HCT116 (cell line): ENCODE data around the gene MYRF. TPM values are rescaled to one million over a fixed set of nuclear protein-coding genes. Genes with fewer than 3 reads are reported as not detected.
A peak's percentile ranks its signal among the peaks of the same experiment; 100 is the strongest.

Source experiments
- ATAC-seq: fragments of 200-7000 bp; cut with Tn5 transposase; 2 replicates; pipeline ENCODE4 v1.9.1; 2020; ENCODE audit warnings: mild to moderate bottlenecking, moderate library complexity
- BruUV-seq: library from RNA; stranded (reverse); fragments of 400-500 nt; replicated peaks from 2 replicates; lab custom pipeline; 2021; lab: Mats Ljungman, UMichigan
- CTCF ChIA-PET: fragments of 300-600 bp; sonication (Branson Sonifier 250); formaldehyde crosslinking; loops from one replicate; lab custom pipeline; 2021; ENCODE audit warnings: antibody characterized with exemption; lab: Charles Lee
- POLR2A ChIA-PET: fragments of 300-600, 350-600 bp; sonication (Branson Sonifier 250); formaldehyde crosslinking; loops from one replicate; lab custom pipeline; 2021; ENCODE audit warnings: antibody characterized with exemption; lab: Charles Lee
- RAD21 ChIA-PET, 2 experiments: fragments of 300-600 bp; sonication (Branson Sonifier 250); formaldehyde crosslinking; loops; one replicate each; lab custom pipeline; 2023; ENCODE audit warnings: low total read pairs in 2 of 2; ENCODE audit not compliant: uncharacterized antibody in 2 of 2, unreplicated experiment in 2 of 2, low non-redundant PET in 1 of 2; lab: Charles Lee
- DNase-seq: peaks from one replicate; pipeline ENCODE4 v3.0.0-alpha.2; 2010; ENCODE audit warnings: low read depth, low spot score
- H2AFZ ChIP-seq: fragments of 200-600 bp; shearing (Covaris generic), sonication (generic); 2 replicates; pipeline ENCODE4 v1.6.1; 2017; ENCODE audit warnings: low read depth, mixed run types, mixed read lengths, antibody characterized with exemption, low read length; ENCODE audit not compliant: poor library complexity, severe bottlenecking
- H3K27ac ChIP-seq: 2 replicates; pipeline ENCODE4 v1.5.1; 2012; ENCODE audit warnings: low read depth, low read length
- H3K27me3 ChIP-seq: fragments of 200-600 bp; sonication (generic); 2 replicates; pipeline ENCODE4 v1.6.1; 2016; ENCODE audit warnings: mixed run types, low read length, mixed read lengths; ENCODE audit not compliant: insufficient read depth
- H3K36me3 ChIP-seq, 2 experiments: fragments of 200-500 bp in 1 of 2; fragments of 200-600 bp in 1 of 2; sonication (Bioruptor generic) in 1 of 2; sonication (generic) in 1 of 2; 2 replicates each; pipeline versions ENCODE4 v1.5.1 to v1.6.1; 2014 to 2016; ENCODE audit warnings: low read length in 2 of 2, inconsistent platforms in 1 of 2, mixed read lengths in 1 of 2, mixed run types in 1 of 2; ENCODE audit not compliant: insufficient read depth in 2 of 2, control insufficient read depth in 1 of 2
- H3K4me1 ChIP-seq, 2 experiments: fragments of 200-600 bp in 1 of 2; sonication (generic) in 1 of 2; 2 replicates each; pipeline versions ENCODE4 v1.5.1 to v1.6.1; 2012 to 2017; ENCODE audit warnings: low read length in 2 of 2, inconsistent platforms in 1 of 2, mild to moderate bottlenecking in 1 of 2, mixed read lengths in 1 of 2, mixed run types in 1 of 2, moderate library complexity in 1 of 2; ENCODE audit not compliant: insufficient read depth in 2 of 2, control insufficient read depth in 1 of 2
- H3K4me2 ChIP-seq: fragments of 200-600 bp; sonication (generic); 2 replicates; pipeline ENCODE4 v1.6.1; 2017; ENCODE audit warnings: mixed run types, low read length, mixed read lengths
- H3K4me3 ChIP-seq, 2 experiments: fragments of 200-600 bp in 1 of 2; sonication (generic) in 1 of 2; replicated peaks in 1 of 2; 2 replicates each; pipeline ENCODE4 v1.5.1; 2011 to 2016; ENCODE audit warnings: low read length in 2 of 2, control low read depth in 1 of 2, low read depth in 1 of 2, mild to moderate bottlenecking in 1 of 2, mixed read lengths in 1 of 2, mixed run types in 1 of 2
- H3K79me2 ChIP-seq: fragments of 200-600 bp; sonication (generic); 2 replicates; pipeline ENCODE4 v1.6.1; 2017; ENCODE audit warnings: mild to moderate bottlenecking, mixed run types, low read length, moderate library complexity, mixed read lengths; ENCODE audit not compliant: insufficient read depth
- H3K9ac ChIP-seq: fragments of 200-600 bp; sonication (generic); 2 replicates; pipeline ENCODE4 v1.6.1; 2016; ENCODE audit warnings: low read length, mixed read lengths
- H3K9me2 ChIP-seq: fragments of 200-600 bp; sonication (generic), shearing (Covaris generic); 2 replicates; pipeline ENCODE4 v1.6.1; 2017; ENCODE audit warnings: mixed run types, mild to moderate bottlenecking, moderate library complexity; ENCODE audit not compliant: insufficient read depth
- H3K9me3 ChIP-seq, 2 experiments: fragments of 200-500 bp in 1 of 2; fragments of 200-600 bp in 1 of 2; sonication (Bioruptor generic) in 1 of 2; sonication (generic) in 1 of 2; 2 replicates each; pipeline ENCODE4 v1.6.1; 2014 to 2017; ENCODE audit warnings: low read length in 2 of 2, mixed read lengths in 2 of 2, inconsistent platforms in 1 of 2, low read depth in 1 of 2, mild to moderate bottlenecking in 1 of 2, mixed run types in 1 of 2, moderate library complexity in 1 of 2; ENCODE audit not compliant: control insufficient read depth in 1 of 2, insufficient read depth in 1 of 2
- H4K20me1 ChIP-seq: fragments of 200-600 bp; sonication (generic), shearing (Covaris generic); 2 replicates; pipeline ENCODE4 v1.6.1; 2017; ENCODE audit warnings: mixed run types, mild to moderate bottlenecking, moderate library complexity; ENCODE audit not compliant: insufficient read depth
- CEBPB ChIP-seq: IDR thresholded peaks from 2 replicates; pipeline ENCODE4 v1.6.1; 2012; ENCODE audit warnings: low read depth
- EGR1 ChIP-seq: IDR thresholded peaks from 2 replicates; pipeline ENCODE4 v1.6.1; 2012; ENCODE audit warnings: low read depth
- ELF1 ChIP-seq: IDR thresholded peaks from 2 replicates; pipeline ENCODE4 v1.6.1; 2012; ENCODE audit warnings: low read depth, borderline replicate concordance
- EZH2 ChIP-seq: fragments of 200-600 bp; sonication (generic); IDR thresholded peaks from 2 replicates; pipeline ENCODE4 v1.6.1; 2017; ENCODE audit warnings: antibody characterized with exemption, mixed run types
- EZH2phosphoT487 ChIP-seq: fragments of 200-600 bp; IDR thresholded peaks from 2 replicates; pipeline ENCODE4 v1.6.1; 2018; ENCODE audit warnings: antibody characterized with exemption, borderline replicate concordance
- FOSL1 ChIP-seq: IDR thresholded peaks from 2 replicates; pipeline ENCODE4 v1.6.1; 2012; ENCODE audit warnings: low read depth
- JUND ChIP-seq: IDR thresholded peaks from 2 replicates; pipeline ENCODE4 v1.6.1; 2012
- POLR2A ChIP-seq: IDR thresholded peaks from 2 replicates; pipeline ENCODE4 v1.7.0; 2011; ENCODE audit warnings: borderline replicate concordance; ENCODE audit not compliant: insufficient read depth, insufficient read length; ENCODE audit errors: extremely low read depth
- RAD21 ChIP-seq: IDR thresholded peaks from 2 replicates; pipeline ENCODE4 v1.6.1; 2012; ENCODE audit warnings: low read depth, mild to moderate bottlenecking
- SIN3A ChIP-seq: IDR thresholded peaks from 2 replicates; pipeline ENCODE4 v1.6.1; 2012; ENCODE audit warnings: low read depth
- SP1 ChIP-seq: IDR thresholded peaks from 2 replicates; pipeline ENCODE4 v1.6.1; 2012; ENCODE audit warnings: low read depth
- YY1 ChIP-seq: IDR thresholded peaks from 2 replicates; pipeline ENCODE4 v1.6.1; 2011; ENCODE audit warnings: low read length, low read depth, moderate library complexity, mild to moderate bottlenecking; ENCODE audit not compliant: insufficient replicate concordance; ENCODE audit errors: extremely low read depth
- ZNF274 ChIP-seq: fragments of 200-500 bp; sonication (Bioruptor generic); IDR thresholded peaks from 2 replicates; pipeline ENCODE4 v1.6.1; 2014; ENCODE audit warnings: mild to moderate bottlenecking, low read depth, low read length, inconsistent platforms
- intact Hi-C: fragments of 100-400 bp; cut with micrococcal nuclease; formaldehyde crosslinking; loops from 2 replicates; pipeline ENCODE4 v1.10.0; 2022
- total RNA-seq: library from RNA; stranded (reverse); gene quantifications from one replicate; pipeline ENCODE4 v1.2.1, GENCODE V29; 2021; ENCODE audit not compliant: unreplicated experiment
- TF ChIP-seq, protein P1 (sequence below), 3 experiments: fragments of 200-600 bp in 1 of 3; sonication (generic) in 1 of 3; IDR thresholded peaks in 2 of 3; conservative IDR thresholded peaks in 1 of 3; 2 replicates each; pipeline ENCODE4 v1.5.1; 2012 to 2017; ENCODE audit warnings: low read depth in 2 of 3, low read length in 2 of 3, antibody characterized with exemption in 1 of 3, borderline replicate concordance in 1 of 3, control low read depth in 1 of 3, mild to moderate bottlenecking in 1 of 3, mixed read lengths in 1 of 3, mixed run types in 1 of 3, moderate library complexity in 1 of 3; ENCODE audit not compliant: insufficient read depth in 1 of 3
- TF ChIP-seq, protein P2 (sequence below): IDR thresholded peaks from 2 replicates; pipeline ENCODE4 v1.6.1; 2012
- TF ChIP-seq, protein P3 (sequence below): IDR thresholded peaks from 2 replicates; pipeline ENCODE4 v1.6.1; 2012
- TF ChIP-seq, protein P4 (sequence below): IDR thresholded peaks from 2 replicates; pipeline ENCODE4 v1.6.1; 2012; ENCODE audit warnings: low read depth

MYRF gene
- total RNA-seq, 1 experiment from 2014 or later: 52.3 TPM

DNA sequence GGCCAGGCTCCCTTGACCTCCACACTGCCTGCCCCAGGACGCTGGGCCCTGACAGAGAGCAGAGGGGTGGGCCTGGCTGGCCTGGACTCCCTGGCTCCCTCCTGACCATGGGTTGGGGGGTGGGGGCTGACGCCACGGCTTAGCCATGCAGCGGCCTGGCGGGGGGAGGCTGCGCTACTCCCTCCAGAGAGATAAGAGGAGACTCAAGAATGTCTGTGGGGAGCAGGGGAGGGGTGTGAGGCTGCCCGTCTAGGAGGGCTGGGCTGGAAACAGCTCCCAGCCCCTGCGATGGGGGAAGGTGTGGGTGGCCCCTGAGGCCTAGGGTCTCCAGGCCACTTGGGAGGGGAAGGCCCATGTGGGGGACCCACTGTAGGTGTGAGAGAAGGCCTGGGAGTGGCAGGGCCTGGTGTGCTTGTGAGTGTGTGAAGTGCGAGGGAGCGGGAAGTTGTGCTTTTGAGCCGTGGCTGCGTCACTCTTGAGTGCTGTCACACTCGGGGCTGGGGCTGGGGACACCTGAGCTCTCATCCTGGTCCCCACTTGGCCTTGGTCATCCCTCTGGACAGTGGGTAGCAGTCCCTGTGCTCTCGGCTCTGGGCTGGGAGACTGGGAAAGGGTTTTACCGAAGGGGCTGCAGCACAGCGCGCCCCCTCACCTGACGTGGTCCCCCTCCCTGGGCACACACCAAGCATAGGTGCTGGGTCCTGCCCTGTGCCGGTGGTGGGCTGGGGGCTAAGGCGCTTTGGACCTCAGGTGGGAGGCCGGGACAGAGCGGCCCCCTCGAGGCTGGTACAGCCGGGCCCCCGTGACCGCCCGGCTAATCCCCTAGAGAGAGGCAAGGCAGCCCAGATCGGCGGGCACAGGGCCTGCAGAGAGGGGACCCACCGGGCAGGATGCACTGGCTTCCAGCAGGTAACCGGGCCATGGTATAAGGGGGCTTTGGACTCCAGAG is 2.4 kb downstream of the MYRF start:
- Histone ChIP-seq H3K79me2 (peaks cover 61% of the 10 kb centered on the region; the same call in 1 of the 2 replicates), H3K27me3 (no peaks in the 10 kb centered on the region), H3K4me1 (peaks cover 32 to 78% of the 10 kb centered on the region in 2 experiments), H3K9ac (peak overlapping the region; percentile 60; the same call in 1 of the 2 replicates), H3K36me3 (no peaks in the 10 kb centered on the region), H3K27ac (peak overlapping the region; percentile 84), H4K20me1 (no peaks in the 10 kb centered on the region), H3K9me3 (no peaks in the 10 kb centered on the region), H3K4me3 (no peak overlapping the region; a peak in 1 of 4 replicates), H2AFZ (no peak overlapping the region), H3K4me2 (peak overlapping the region; percentile 99), H3K9me2 (no peaks in the 10 kb centered on the region)
- TF ChIP-seq, protein P1, sequence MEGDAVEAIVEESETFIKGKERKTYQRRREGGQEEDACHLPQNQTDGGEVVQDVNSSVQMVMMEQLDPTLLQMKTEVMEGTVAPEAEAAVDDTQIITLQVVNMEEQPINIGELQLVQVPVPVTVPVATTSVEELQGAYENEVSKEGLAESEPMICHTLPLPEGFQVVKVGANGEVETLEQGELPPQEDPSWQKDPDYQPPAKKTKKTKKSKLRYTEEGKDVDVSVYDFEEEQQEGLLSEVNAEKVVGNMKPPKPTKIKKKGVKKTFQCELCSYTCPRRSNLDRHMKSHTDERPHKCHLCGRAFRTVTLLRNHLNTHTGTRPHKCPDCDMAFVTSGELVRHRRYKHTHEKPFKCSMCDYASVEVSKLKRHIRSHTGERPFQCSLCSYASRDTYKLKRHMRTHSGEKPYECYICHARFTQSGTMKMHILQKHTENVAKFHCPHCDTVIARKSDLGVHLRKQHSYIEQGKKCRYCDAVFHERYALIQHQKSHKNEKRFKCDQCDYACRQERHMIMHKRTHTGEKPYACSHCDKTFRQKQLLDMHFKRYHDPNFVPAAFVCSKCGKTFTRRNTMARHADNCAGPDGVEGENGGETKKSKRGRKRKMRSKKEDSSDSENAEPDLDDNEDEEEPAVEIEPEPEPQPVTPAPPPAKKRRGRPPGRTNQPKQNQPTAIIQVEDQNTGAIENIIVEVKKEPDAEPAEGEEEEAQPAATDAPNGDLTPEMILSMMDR (IDR thresholded peaks at IDR 0.05 in 2 of 3, conservative IDR thresholded peaks at IDR 0.05 in 1 of 3; ENCODE audit: borderline replicate concordance in 1 of 3, insufficient read depth in 1 of 3, low read depth in 2 of 3, low read length in 2 of 3): no peak
- TF ChIP-seq FOSL1 (no peak), SIN3A (no peak), SP1 (no peak), ZNF274 (no peak), JUND (no peak), ELF1 (no peak), RAD21 (no peak), CEBPB (no peak), EZH2 (no peak), EZH2phosphoT487 (no peak), POLR2A (no peak), YY1 (no peak), EGR1 (no peak)
- TF ChIP-seq, protein P2, sequence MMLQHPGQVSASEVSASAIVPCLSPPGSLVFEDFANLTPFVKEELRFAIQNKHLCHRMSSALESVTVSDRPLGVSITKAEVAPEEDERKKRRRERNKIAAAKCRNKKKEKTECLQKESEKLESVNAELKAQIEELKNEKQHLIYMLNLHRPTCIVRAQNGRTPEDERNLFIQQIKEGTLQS: no peak
- TF ChIP-seq, protein P3, sequence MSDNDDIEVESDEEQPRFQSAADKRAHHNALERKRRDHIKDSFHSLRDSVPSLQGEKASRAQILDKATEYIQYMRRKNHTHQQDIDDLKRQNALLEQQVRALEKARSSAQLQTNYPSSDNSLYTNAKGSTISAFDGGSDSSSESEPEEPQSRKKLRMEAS: no peak
- TF ChIP-seq, protein P4, sequence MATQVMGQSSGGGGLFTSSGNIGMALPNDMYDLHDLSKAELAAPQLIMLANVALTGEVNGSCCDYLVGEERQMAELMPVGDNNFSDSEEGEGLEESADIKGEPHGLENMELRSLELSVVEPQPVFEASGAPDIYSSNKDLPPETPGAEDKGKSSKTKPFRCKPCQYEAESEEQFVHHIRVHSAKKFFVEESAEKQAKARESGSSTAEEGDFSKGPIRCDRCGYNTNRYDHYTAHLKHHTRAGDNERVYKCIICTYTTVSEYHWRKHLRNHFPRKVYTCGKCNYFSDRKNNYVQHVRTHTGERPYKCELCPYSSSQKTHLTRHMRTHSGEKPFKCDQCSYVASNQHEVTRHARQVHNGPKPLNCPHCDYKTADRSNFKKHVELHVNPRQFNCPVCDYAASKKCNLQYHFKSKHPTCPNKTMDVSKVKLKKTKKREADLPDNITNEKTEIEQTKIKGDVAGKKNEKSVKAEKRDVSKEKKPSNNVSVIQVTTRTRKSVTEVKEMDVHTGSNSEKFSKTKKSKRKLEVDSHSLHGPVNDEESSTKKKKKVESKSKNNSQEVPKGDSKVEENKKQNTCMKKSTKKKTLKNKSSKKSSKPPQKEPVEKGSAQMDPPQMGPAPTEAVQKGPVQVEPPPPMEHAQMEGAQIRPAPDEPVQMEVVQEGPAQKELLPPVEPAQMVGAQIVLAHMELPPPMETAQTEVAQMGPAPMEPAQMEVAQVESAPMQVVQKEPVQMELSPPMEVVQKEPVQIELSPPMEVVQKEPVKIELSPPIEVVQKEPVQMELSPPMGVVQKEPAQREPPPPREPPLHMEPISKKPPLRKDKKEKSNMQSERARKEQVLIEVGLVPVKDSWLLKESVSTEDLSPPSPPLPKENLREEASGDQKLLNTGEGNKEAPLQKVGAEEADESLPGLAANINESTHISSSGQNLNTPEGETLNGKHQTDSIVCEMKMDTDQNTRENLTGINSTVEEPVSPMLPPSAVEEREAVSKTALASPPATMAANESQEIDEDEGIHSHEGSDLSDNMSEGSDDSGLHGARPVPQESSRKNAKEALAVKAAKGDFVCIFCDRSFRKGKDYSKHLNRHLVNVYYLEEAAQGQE: no peak
- RAD21 ChIA-PET: no interaction called here
- intact Hi-C loops: no loop called here
- no TSS peak for BruUV-seq
- CTCF ChIA-PET: no interaction called here
- DNase-seq (no peak), ATAC-seq (no peak)
- POLR2A ChIA-PET: no interaction called here
